H1 (cell line): ENCODE results near the gene FGF12. TPM values are rescaled to one million over a fixed set of nuclear protein-coding genes. Genes with fewer than 3 reads are reported as not detected.

Source experiments
- CTCF ChIA-PET: fragments of 300-600 bp; sonication (Branson Sonifier 250); formaldehyde crosslinking; loops from one replicate; lab custom pipeline; 2021; ENCODE audit not compliant: partially characterized antibody; lab: Charles Lee
- POLR2A ChIA-PET: fragments of 300-600 bp; sonication (Branson Sonifier 250); formaldehyde crosslinking; loops from one replicate; lab custom pipeline; 2021; ENCODE audit warnings: inconsistent platforms; ENCODE audit not compliant: partially characterized antibody; lab: Charles Lee
- DNase-seq, 2 experiments: peaks; one replicate each; pipeline versions ENCODE4 v3.0.0 to v3.0.0-alpha.2; 2010 to 2022; ENCODE audit warnings: low spot score in 2 of 2, low read depth in 1 of 2, mixed read lengths in 1 of 2
- FAIRE-seq: peaks from 2 replicates; lab custom pipeline; 2011; peaks lifted over from hg19 to GRCh38; lab: Jason Lieb, UNC
- H2AFZ ChIP-seq: 2 replicates; pipeline ENCODE4 v1.8.1; 2012; ENCODE audit warnings: low read length, inconsistent platforms
- H2AK5ac ChIP-seq: 2 replicates; pipeline ENCODE4 v1.6.1; 2013; ENCODE audit warnings: low read depth, low read length
- H2BK120ac ChIP-seq: replicated peaks from 2 replicates; pipeline ENCODE3; 2013; ENCODE audit warnings: low read depth, low read length, inconsistent platforms
- H2BK12ac ChIP-seq: 2 replicates; pipeline ENCODE4 v1.6.1; 2013; ENCODE audit warnings: low read depth, low read length
- H2BK15ac ChIP-seq: 2 replicates; pipeline ENCODE4 v1.6.1; 2013; ENCODE audit warnings: low read length
- H2BK20ac ChIP-seq: 2 replicates; pipeline ENCODE4 v1.6.1; 2013; ENCODE audit warnings: low read length
- H2BK5ac ChIP-seq: 2 replicates; pipeline ENCODE4 v1.6.1; 2013; ENCODE audit warnings: low read depth, low read length
- H3K14ac ChIP-seq: 2 replicates; pipeline ENCODE4 v1.6.1; 2013; ENCODE audit warnings: inconsistent platforms; ENCODE audit not compliant: insufficient read length
- H3K18ac ChIP-seq: 2 replicates; pipeline ENCODE4 v1.6.1; 2013; ENCODE audit warnings: low read length; ENCODE audit errors: extremely low read depth
- H3K23ac ChIP-seq: 2 replicates; pipeline ENCODE4 v1.6.1; 2013; ENCODE audit warnings: inconsistent platforms; ENCODE audit not compliant: insufficient read length
- H3K23me2 ChIP-seq: 2 replicates; pipeline ENCODE4 v1.6.1; 2013; ENCODE audit warnings: low read depth, low read length
- H3K27ac ChIP-seq: 2 replicates; pipeline ENCODE4 v1.6.1; 2011; ENCODE audit warnings: low read depth, low read length, inconsistent platforms
- H3K27me3 ChIP-seq, 4 experiments: replicated peaks in 1 of 4; 1 replicate in 1 of 4; 2 replicates in 3 of 4; pipeline versions ENCODE4 v1.6.1 to v1.8.1; 2011 to 2013; ENCODE audit warnings: low read length in 3 of 4, mild to moderate bottlenecking in 3 of 4, inconsistent platforms in 2 of 4, mixed read lengths in 2 of 4, moderate library complexity in 1 of 4; ENCODE audit not compliant: control insufficient read depth in 3 of 4, insufficient read depth in 3 of 4; ENCODE audit errors: extremely low read depth in 1 of 4
- H3K36me3 ChIP-seq, 4 experiments: 2 replicates each; pipeline versions ENCODE4 v1.6.1 to v1.8.1; 2011 to 2013; ENCODE audit warnings: mild to moderate bottlenecking in 4 of 4, low read length in 3 of 4, moderate library complexity in 2 of 4, control low read depth in 1 of 4, inconsistent platforms in 1 of 4; ENCODE audit not compliant: insufficient read depth in 4 of 4, control insufficient read depth in 2 of 4
- H3K4ac ChIP-seq: replicated peaks from 2 replicates; pipeline ENCODE3; 2013; ENCODE audit warnings: low read length, low read depth, mixed read lengths, inconsistent platforms; ENCODE audit not compliant: insufficient read length
- H3K4me1 ChIP-seq, 4 experiments: replicated peaks in 1 of 4; 1 replicate in 1 of 4; 2 replicates in 3 of 4; pipeline versions ENCODE4 v1.6.1 to v1.8.1; 2011 to 2013; ENCODE audit warnings: low read length in 3 of 4, inconsistent platforms in 2 of 4, mixed read lengths in 1 of 4; ENCODE audit not compliant: insufficient read depth in 4 of 4, control insufficient read depth in 3 of 4
- H3K4me2 ChIP-seq, 2 experiments: 2 replicates each; pipeline versions ENCODE4 v1.6.1 to v1.8.1; 2011 to 2013; ENCODE audit warnings: low read depth in 2 of 2, low read length in 2 of 2, control low read depth in 1 of 2, inconsistent platforms in 1 of 2, mild to moderate bottlenecking in 1 of 2; ENCODE audit not compliant: insufficient read depth in 1 of 2
- H3K4me3 ChIP-seq, 4 experiments: fragments of 200-600, 300-600 bp in 1 of 4; sonication (generic), shearing (Covaris generic), sonication (Bioruptor Twin) in 1 of 4; 2 replicates each; pipeline versions ENCODE4 v1.5.1 to v1.8.1; 2011 to 2016; ENCODE audit warnings: low read length in 4 of 4, low read depth in 3 of 4, control low read depth in 2 of 4, inconsistent platforms in 2 of 4, mild to moderate bottlenecking in 2 of 4, mixed read lengths in 1 of 4, moderate library complexity in 1 of 4; ENCODE audit not compliant: insufficient read depth in 2 of 4; ENCODE audit errors: extremely low read depth in 1 of 4
- H3K56ac ChIP-seq: replicated peaks from 2 replicates; pipeline ENCODE3; 2013; ENCODE audit warnings: low read depth, mild to moderate bottlenecking, mixed read lengths, low read length, inconsistent platforms; ENCODE audit not compliant: insufficient read length
- H3K79me1 ChIP-seq: 2 replicates; pipeline ENCODE4 v1.6.1; 2013; ENCODE audit warnings: low read depth, low read length, control low read depth
- H3K79me2 ChIP-seq, 2 experiments: 2 replicates each; pipeline versions ENCODE4 v1.6.1 to v1.8.1; 2012 to 2013; ENCODE audit warnings: low read length in 2 of 2, mild to moderate bottlenecking in 2 of 2, inconsistent platforms in 1 of 2; ENCODE audit not compliant: insufficient read depth in 2 of 2, control insufficient read depth in 1 of 2
- H3K9ac ChIP-seq, 4 experiments: replicated peaks in 1 of 4; 1 replicate in 1 of 4; 2 replicates in 3 of 4; pipeline versions ENCODE4 v1.6.1 to v1.8.1; 2011 to 2013; ENCODE audit warnings: low read depth in 3 of 4, low read length in 3 of 4, control low read depth in 2 of 4, mild to moderate bottlenecking in 2 of 4, moderate library complexity in 2 of 4, inconsistent platforms in 1 of 4; ENCODE audit errors: extremely low read depth in 1 of 4
- H3K9me3 ChIP-seq, 2 experiments: 2 replicates each; pipeline versions ENCODE4 v1.6.1 to v1.8.1; 2012 to 2013; ENCODE audit warnings: mild to moderate bottlenecking in 2 of 2, moderate library complexity in 2 of 2, control low read depth in 1 of 2, inconsistent platforms in 1 of 2, low read depth in 1 of 2, low read length in 1 of 2, mixed read lengths in 1 of 2; ENCODE audit not compliant: insufficient read depth in 2 of 2
- H4K20me1 ChIP-seq, 2 experiments: replicated peaks in 1 of 2; 2 replicates each; pipeline versions ENCODE3 to v1.8.1; 2011 to 2013; ENCODE audit warnings: inconsistent platforms in 2 of 2, low read length in 2 of 2, mild to moderate bottlenecking in 1 of 2; ENCODE audit not compliant: insufficient read depth in 2 of 2, control insufficient read depth in 1 of 2
- H4K5ac ChIP-seq: 2 replicates; pipeline ENCODE4 v1.6.1; 2013; ENCODE audit warnings: low read length, low read depth, mixed read lengths, inconsistent platforms; ENCODE audit not compliant: insufficient read length
- H4K8ac ChIP-seq: 2 replicates; pipeline ENCODE4 v1.8.0; 2013; ENCODE audit warnings: mild to moderate bottlenecking, moderate library complexity, low read length, inconsistent platforms; ENCODE audit not compliant: insufficient read depth; ENCODE audit errors: extremely low read depth
- H4K91ac ChIP-seq: replicated peaks from 2 replicates; pipeline ENCODE3; 2013; ENCODE audit warnings: low read length, mixed read lengths, inconsistent platforms; ENCODE audit not compliant: insufficient read length
- BACH1 ChIP-seq: IDR thresholded peaks from 2 replicates; pipeline ENCODE4 v1.6.1; 2012; ENCODE audit warnings: low read length, improper control_type of control experiment
- CBX5 ChIP-seq: fragments of 300-800, 300-1000 bp; sonication (generic); IDR thresholded peaks from 2 replicates; pipeline ENCODE4 v1.7.1; 2016; ENCODE audit warnings: antibody characterized with exemption, low read length, low read depth
- CHD1 ChIP-seq: IDR thresholded peaks from 2 replicates; pipeline ENCODE4 v1.6.1; 2012; ENCODE audit warnings: low read depth, low read length, improper control_type of control experiment
- JUN ChIP-seq: IDR thresholded peaks from 2 replicates; pipeline ENCODE4 v1.6.1; 2011; ENCODE audit warnings: low read depth, mild to moderate bottlenecking, improper control_type of control experiment, low read length
- KDM5A ChIP-seq: fragments of 200-600 bp; IDR thresholded peaks from 2 replicates; pipeline ENCODE4 v1.7.1; 2012; ENCODE audit warnings: mild to moderate bottlenecking, low read length, inconsistent platforms, mixed read lengths
- MAX ChIP-seq: IDR thresholded peaks from 2 replicates; pipeline ENCODE4 v1.6.1; 2012; ENCODE audit warnings: inconsistent platforms
- POLR2AphosphoS5 ChIP-seq: IDR thresholded peaks from 2 replicates; pipeline ENCODE4 v1.6.1; 2011; ENCODE audit warnings: low read depth, low read length
- RAD21 ChIP-seq, 2 experiments: IDR thresholded peaks in 1 of 2; conservative IDR thresholded peaks in 1 of 2; 2 replicates each; pipeline ENCODE4 v1.6.1; 2011; ENCODE audit warnings: low read depth in 2 of 2, low read length in 2 of 2, improper control_type of control experiment in 1 of 2, inconsistent platforms in 1 of 2, mild to moderate bottlenecking in 1 of 2, moderate library complexity in 1 of 2
- RFX5 ChIP-seq: IDR thresholded peaks from 2 replicates; pipeline ENCODE4 v1.6.1; 2011; ENCODE audit warnings: low read depth, low read length, improper control_type of control experiment, borderline replicate concordance
- SAP30 ChIP-seq: fragments of 300-600 bp; sonication (generic); IDR thresholded peaks from 2 replicates; pipeline ENCODE4 v1.7.1; 2012; ENCODE audit warnings: low read length, moderate library complexity, mild to moderate bottlenecking, inconsistent platforms; ENCODE audit not compliant: insufficient read depth, insufficient replicate concordance
- SIN3A ChIP-seq, 2 experiments: IDR thresholded peaks in 1 of 2; conservative IDR thresholded peaks in 1 of 2; 2 replicates each; pipeline ENCODE4 v1.6.1; 2011 to 2012; ENCODE audit warnings: low read length in 2 of 2, improper control_type of control experiment in 1 of 2, low read depth in 1 of 2, mild to moderate bottlenecking in 1 of 2
- SIRT6 ChIP-seq: IDR thresholded peaks from one replicate; pipeline ENCODE4 v1.7.1; 2012; ENCODE audit warnings: low read length, inconsistent platforms
- SP2 ChIP-seq: IDR thresholded peaks from 2 replicates; pipeline ENCODE4 v1.6.1; 2012; ENCODE audit warnings: mild to moderate bottlenecking, low read length, inconsistent platforms
- YY1 ChIP-seq: IDR thresholded peaks from 2 replicates; pipeline ENCODE4 v1.6.1; 2011; ENCODE audit warnings: low read depth, mild to moderate bottlenecking, low read length
- WGBS, 2 experiments: shearing (Covaris generic) in 1 of 2; methylation state at CpG; one replicate each; pipeline versions ENCODE4 v1.1.6 to v1.1.7; 2013 to 2015; ENCODE audit warnings: low lambda C conversion rate in 2 of 2, mixed read lengths in 2 of 2, inconsistent platforms in 1 of 2, low coverage in 1 of 2, missing lambda C conversion rate in 1 of 2; ENCODE audit not compliant: insufficient replicate concordance in 2 of 2, insufficient coverage in 1 of 2, insufficient read length in 1 of 2; ENCODE audit errors: extremely low coverage in 1 of 2, missing lambda C conversion rate in 1 of 2; 5-methylcytosine and 5-hydroxymethylcytosine counted together
- polyA plus RNA-seq, 7 experiments: library from polyadenylated mRNA; depleted of rRNA in 3 of 7; stranded (reverse) in 5 of 7; unstranded in 2 of 7; fragments of >200 nt in 5 of 7; fragments of 200-250 nt in 2 of 7; gene quantifications; 1 replicate in 5 of 7; 2 replicates in 1 of 7; 4 replicates in 1 of 7; pipeline versions ENCODE4 v1.2.1 to v1.2.3, GENCODE V29; 2011 to 2013; ENCODE audit warnings: missing spikeins in 2 of 7, mixed read lengths in 2 of 7
- total RNA-seq: library from RNA; stranded (reverse); fragmentation: NEBNext Ultra II Directional; extraction: Animal tissue kit (Norgen Biotek cat#: 25700); gene quantifications from 2 replicates; pipeline ENCODE4 v1.2.1, GENCODE V29; 2021

FGF12 gene
- total and polyA plus RNA-seq, 2 of the 8 experiments (the other 6 are each of a cell fraction or from before 2014, with no cell fraction given): 4.1 to 16.6 TPM

GRCh38 chr3:192133271-192133670 lies 594.1 kb downstream of the FGF12 start:
- no peaks in the 10 kb centered on the region for H3K79me2 ChIP-seq
- POLR2A ChIA-PET: no interaction called here
- no peak overlapping the region for H2BK20ac ChIP-seq
- H4K91ac ChIP-seq: no peak overlapping the region
- H3K27me3 ChIP-seq: no peaks in the 10 kb centered on the region
- no peak overlapping the region for H2BK15ac ChIP-seq
- no peak overlapping the region for H3K9ac ChIP-seq
- no peaks in the 10 kb centered on the region for H3K9me3 ChIP-seq
- no peak overlapping the region for H2BK120ac ChIP-seq
- H4K8ac ChIP-seq: no peak overlapping the region
- H3K23me2 ChIP-seq: no peaks in the 10 kb centered on the region
- H3K27ac ChIP-seq: no peak overlapping the region
- no peaks in the 10 kb centered on the region for H3K36me3 ChIP-seq
- no peak overlapping the region for H4K5ac ChIP-seq
- 91% methylated on average over 4 of the region's 4 CpGs; no CpG with 5 or more reads in 1 of the 2 experiments for WGBS, 2 experiments
- no peak overlapping the region for H2AFZ ChIP-seq
- H3K4me3 ChIP-seq: no peak overlapping the region
- FAIRE-seq: no peak
- no peak overlapping the region for H3K23ac ChIP-seq
- no peak overlapping the region for H2AK5ac ChIP-seq
- no peak overlapping the region for H3K4ac ChIP-seq
- H3K14ac ChIP-seq: no peak overlapping the region
- no peaks in the 10 kb centered on the region for H3K4me1 ChIP-seq
- H3K56ac ChIP-seq: no peak overlapping the region
- no peak overlapping the region for H2BK5ac ChIP-seq
- no peaks in the 10 kb centered on the region for H3K79me1 ChIP-seq
- DNase-seq: no peak
- no peak overlapping the region for H3K18ac ChIP-seq
- no peak overlapping the region for H2BK12ac ChIP-seq
- H3K4me2 ChIP-seq: no peak overlapping the region
- CTCF ChIA-PET: interaction anchor here (0.6 to 2.2 kb wide), 5 partner anchors 11 to 308 kb away, joined by 3 to 7 read pairs (median 4); no protein-coding TSS in a partner anchor
- no peaks in the 10 kb centered on the region for H4K20me1 ChIP-seq
- TF ChIP-seq RAD21 (IDR thresholded peaks at IDR 0.05 in 1 of 2, conservative IDR thresholded peaks at IDR 0.05 in 1 of 2; ENCODE audit: low read depth in 2 of 2, low read length in 2 of 2) (no peak), SP2 (no peak), SIN3A (conservative IDR thresholded peaks at IDR 0.05 in 1 of 2, IDR thresholded peaks at IDR 0.05 in 1 of 2; ENCODE audit: low read depth in 1 of 2, low read length in 2 of 2) (no peak), JUN (no peak), BACH1 (no peak), CHD1 (no peak), MAX (no peak), RFX5 (no peak), POLR2AphosphoS5 (no peak), KDM5A (no peak), SAP30 (no peak), CBX5 (no peak), YY1 (no peak), SIRT6 (no peak)
